NCI-H2171 (cell line): ENCODE data around the gene ERAL1.
"Not testable (repeated sequence)": the region's sequence is repeated elsewhere in the genome, so short reads cannot be mapped to it uniquely, and the experiment has no call there.

Experiments
- DNase-seq: peaks from one replicate; lab custom pipeline; 2025; lab: John Stamatoyannopoulos, UW

ERAL1 gene

GRCh38 chr17:28899212-28899815 lies 44.5 kb downstream of the ERAL1 start:
- no peak for DNase-seq

DNA sequence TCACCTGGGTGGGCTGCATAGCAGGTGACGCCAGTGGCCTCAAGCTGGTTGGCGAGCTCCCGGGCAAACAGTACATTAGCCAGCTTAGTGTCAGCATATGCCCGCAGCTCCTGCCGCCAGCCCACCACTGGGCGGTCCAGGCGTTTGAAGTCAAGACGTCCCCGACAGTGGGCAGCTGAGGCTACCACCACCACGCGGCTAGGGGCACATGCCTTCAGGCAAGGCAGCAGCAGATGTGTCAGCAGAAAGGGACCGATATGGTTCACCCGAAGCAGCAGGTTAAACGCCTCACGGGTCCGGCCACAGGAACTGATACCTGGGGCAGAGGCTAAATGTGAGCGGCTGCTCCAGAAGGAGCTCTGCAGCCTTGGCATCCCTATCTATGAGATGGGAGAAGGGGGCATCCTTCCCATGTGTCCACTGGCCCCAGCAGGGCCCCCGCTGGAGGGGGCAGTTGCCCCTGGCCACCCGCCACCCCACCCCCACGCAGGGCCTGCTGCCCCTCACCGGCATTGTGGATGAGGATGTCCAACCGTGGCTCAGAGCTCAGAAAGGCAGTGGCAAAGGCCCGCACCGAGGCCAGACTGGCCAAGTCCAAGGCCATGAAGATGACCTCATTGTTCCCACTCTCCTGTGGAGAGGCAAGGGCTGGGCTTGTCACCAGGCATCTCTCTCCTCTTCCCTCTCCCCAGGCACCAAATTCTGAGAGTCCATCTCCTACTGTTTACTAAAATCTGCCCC lies 46.3 kb downstream of the ERAL1 start:
- DNase-seq: no peak

- peak; percentile 68 for DNase-seq
Observed at GRCh38 chr17:28901866-28902818, 47.3 kb downstream of the ERAL1 start.

DNA sequence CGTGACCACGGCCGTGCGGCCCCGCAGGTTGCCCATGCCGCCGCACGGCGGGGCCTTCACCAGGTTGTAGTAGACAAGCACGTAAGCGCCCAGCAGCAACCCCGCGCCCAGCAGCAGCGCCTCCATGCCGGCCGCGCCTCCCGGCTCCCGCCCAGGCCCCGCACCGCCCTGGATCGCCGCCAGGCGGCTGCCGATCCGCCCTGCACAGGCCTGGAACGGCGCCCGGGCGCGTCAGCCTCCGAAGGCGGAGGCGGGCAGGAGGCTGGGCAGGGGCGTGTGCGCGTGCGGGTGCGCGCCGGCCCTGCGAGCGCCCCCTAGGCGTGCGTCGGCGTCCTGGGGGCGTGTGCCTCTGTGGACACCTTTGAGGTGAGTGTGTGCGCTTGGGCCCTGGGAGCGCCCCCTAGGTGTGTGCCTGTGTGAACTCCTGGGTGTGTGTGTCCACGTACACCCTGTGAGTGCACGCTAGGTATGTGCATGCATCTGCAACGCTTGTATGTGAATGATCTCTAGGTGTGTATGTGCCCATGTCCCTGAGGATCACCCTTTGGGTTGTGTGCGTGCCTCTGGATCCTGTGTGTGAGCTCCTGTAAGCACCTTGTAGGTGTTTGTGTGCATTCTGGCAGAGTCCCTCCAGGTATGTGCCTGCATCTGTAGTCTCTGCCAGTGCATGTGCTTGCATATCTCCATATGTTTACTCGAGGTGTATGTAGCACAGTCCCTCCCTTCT lies 48.2 kb downstream of the ERAL1 start, which contains the start of gene DHRS13:
DHRS13 (minus strand) TSS at position 261 of the 727 bp plus-strand sequence; CDS start at position 126, 135 bp downstream.
- DNase-seq: peak; percentile 96

DNA sequence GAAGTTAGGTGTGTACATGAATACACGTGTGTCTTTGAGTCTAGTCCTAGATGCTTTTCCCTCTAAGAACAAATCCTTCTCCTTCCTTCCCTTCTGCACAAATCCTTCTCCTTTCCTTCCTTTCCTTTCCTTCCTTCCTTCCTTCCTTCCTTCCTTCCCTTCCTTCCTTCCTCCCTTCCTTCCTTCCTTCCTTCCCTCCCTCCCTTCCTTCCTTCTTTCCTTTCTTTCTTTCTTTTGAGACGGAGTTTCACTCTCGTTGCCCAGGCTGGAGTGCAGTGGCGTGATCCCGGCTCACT lies 48.7 kb downstream of the ERAL1 start:
- DNase-seq: not testable (repeated sequence)

DNA sequence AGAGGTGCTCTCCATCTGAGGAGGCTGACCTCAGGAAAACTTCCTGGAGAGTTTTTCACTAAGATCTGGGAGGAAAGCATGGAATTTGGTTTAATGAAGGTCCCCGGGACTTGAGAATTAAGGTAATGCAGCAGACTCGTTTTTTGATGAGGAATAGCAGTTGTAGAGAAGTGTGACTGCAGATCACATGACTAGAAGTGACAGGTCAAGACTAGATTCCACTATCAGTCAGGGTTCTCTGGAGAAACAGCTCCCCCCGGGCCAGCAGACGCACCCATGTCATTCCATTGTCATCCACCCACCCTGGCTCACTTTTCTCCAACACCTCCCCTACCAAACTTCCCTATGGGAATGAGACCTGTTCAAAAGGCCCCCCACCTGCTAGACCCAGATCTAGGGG lies 50.0 kb downstream of the ERAL1 start:
- no peak for DNase-seq

- DNase-seq: no peak
Observed at GRCh38 chr17:28906276-28906675, 51.5 kb downstream of the ERAL1 start.

- DNase-seq: no peak
Observed at GRCh38 chr17:28906706-28907438, 52.1 kb downstream of the ERAL1 start.

GRCh38 chr17:28907709-28908475 lies 53.1 kb downstream of the ERAL1 start:
- DNase-seq: no peak

DNA sequence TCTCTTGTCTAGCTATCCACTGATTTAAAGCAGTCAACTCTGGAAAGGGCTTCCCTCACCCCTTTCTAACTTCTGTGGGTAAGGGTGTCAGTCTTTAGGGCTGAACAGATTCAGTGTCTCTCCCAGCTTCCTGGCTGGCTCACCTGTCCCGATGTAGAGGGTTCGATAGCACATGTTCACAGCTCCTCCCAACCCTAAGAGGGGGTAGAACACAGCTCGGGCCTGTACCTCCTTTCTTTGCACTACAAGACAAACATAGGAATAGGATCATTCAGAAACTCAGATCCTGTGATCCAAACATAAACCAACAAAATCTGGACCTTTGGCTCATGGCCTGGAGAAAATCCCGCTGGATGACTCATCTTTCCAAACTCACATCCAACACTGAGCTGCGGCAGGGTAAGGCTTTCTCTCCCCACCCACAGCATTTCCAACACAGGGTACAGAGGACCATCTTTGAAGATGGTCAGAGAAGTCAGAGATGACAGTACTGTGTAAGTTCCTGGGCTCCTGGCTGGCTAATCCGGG lies 53.9 kb downstream of the ERAL1 start:
- DNase-seq: no peak

DNA sequence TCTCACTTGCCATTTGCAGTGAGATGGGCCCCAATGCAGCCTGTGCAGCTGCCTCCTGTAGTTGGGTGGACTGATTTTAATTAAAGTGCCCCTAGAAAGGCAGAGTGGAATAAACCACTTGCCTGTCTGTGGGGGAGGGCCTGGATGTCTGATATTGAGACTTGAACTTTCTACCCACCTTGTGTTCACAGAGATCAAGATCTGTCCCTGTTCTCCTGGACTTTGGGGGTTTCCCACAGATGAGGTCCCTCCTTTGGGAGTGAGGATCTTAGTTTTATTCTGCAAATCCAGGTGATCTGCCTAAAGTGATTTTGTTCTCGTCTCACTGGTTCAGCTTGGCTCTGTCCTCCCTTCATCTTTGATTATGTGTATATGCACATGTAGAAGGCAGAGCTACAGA lies 55.7 kb downstream of the ERAL1 start:
- DNase-seq: no peak
